Measurements from ENCODE around the gene ACTG1.
"Not testable (repeated sequence)": the region's sequence is repeated elsewhere in the genome, so short reads cannot be mapped to it uniquely, and the experiment has no call there.

The ACTG1 gene

GRCh38 chr17:81533339-81534141, 20.9 kb upstream of the ACTG1 start:
- no peak for DNase-seq (ENCODE audit: low read depth in 2 of 2, low spot score in 1 of 2)

GRCh38 chr17:81532490-81533287, 20.1 kb upstream of the ACTG1 start:
- DNase-seq (ENCODE audit: low read depth in 2 of 2, low spot score in 1 of 2) = no peak

- DNase-seq (ENCODE audit: low read depth in 2 of 2, low spot score in 1 of 2) = not testable (repeated sequence)
Measured at GRCh38 chr17:81531998-81532404, 19.4 kb upstream of the ACTG1 start.

GRCh38 chr17:81531013-81531412, 18.4 kb upstream of the ACTG1 start:
- DNase-seq (ENCODE audit: low read depth in 2 of 2, low spot score in 1 of 2) = not testable (repeated sequence)

GRCh38 chr17:81529437-81529803, 16.8 kb upstream of the ACTG1 start:
- DNase-seq (ENCODE audit: low read depth in 2 of 2, low spot score in 1 of 2) = no peak

- no peak for DNase-seq (ENCODE audit: low read depth in 2 of 2, low spot score in 1 of 2)
Measured at GRCh38 chr17:81528651-81529436, 16.2 kb upstream of the ACTG1 start.

- no peak for DNase-seq (ENCODE audit: low read depth in 2 of 2, low spot score in 1 of 2)
Measured at GRCh38 chr17:81528384-81528650, 15.7 kb upstream of the ACTG1 start.

GRCh38 chr17:81527591-81528383, 15.2 kb upstream of the ACTG1 start, which contains the start of gene FSCN2:
TSS of gene FSCN2 (plus strand) at chr17:81528377. CDS start at chr17:81528532, 155 bp downstream.
- no peak for DNase-seq (ENCODE audit: low read depth in 2 of 2, low spot score in 1 of 2)

- DNase-seq (ENCODE audit: low read depth in 2 of 2, low spot score in 1 of 2) = no peak
Measured at GRCh38 chr17:81526662-81527571, 14.3 kb upstream of the ACTG1 start.

- no peak for DNase-seq (ENCODE audit: low read depth in 2 of 2, low spot score in 1 of 2)
Measured at GRCh38 chr17:81524865-81525159, 12.2 kb upstream of the ACTG1 start.

GRCh38 chr17:81524039-81524864, 11.7 kb upstream of the ACTG1 start:
- DNase-seq (ENCODE audit: low read depth in 2 of 2, low spot score in 1 of 2) = no peak

- DNase-seq (ENCODE audit: low read depth in 2 of 2, low spot score in 1 of 2) = no peak
Measured at GRCh38 chr17:81523402-81524038, 10.9 kb upstream of the ACTG1 start.

- DNase-seq (ENCODE audit: low read depth in 2 of 2, low spot score in 1 of 2) = no peak
Measured at GRCh38 chr17:81522491-81523401, 10.1 kb upstream of the ACTG1 start.

GRCh38 chr17:81520021-81520901, 7.7 kb upstream of the ACTG1 start:
- no peak for DNase-seq (ENCODE audit: low read depth in 2 of 2, low spot score in 1 of 2)

- peak in 1 of 2 donors; percentile 52 for DNase-seq (ENCODE audit: low read depth in 2 of 2, low spot score in 1 of 2)
Measured at GRCh38 chr17:81519284-81520020, 6.9 kb upstream of the ACTG1 start.

GRCh38 chr17:81518785-81519283, 6.2 kb upstream of the ACTG1 start:
- no peak for DNase-seq (ENCODE audit: low read depth in 2 of 2, low spot score in 1 of 2)

All from stimulated activated CD8-positive, alpha-beta memory T cell treated with anti-CD3 and anti-CD28 coated beads, Interleukin-4, amount 100 ng/mL, for 4 hours (primary cell).